Stimulated activated CD8-positive, alpha-beta memory T cell treated with anti-CD3 and anti-CD28 coated beads, Interleukin-2, amount 100 ng/mL, for 48 hours (primary cell): ENCODE data around the gene ZMYM2.

Source experiments
- DNase-seq, 2 donors: peaks; one replicate each; pipeline ENCODE4 v3.0.0-alpha.2; 2020; ENCODE audit warnings: low read depth in 2 of 2

ZMYM2 gene

DNA sequence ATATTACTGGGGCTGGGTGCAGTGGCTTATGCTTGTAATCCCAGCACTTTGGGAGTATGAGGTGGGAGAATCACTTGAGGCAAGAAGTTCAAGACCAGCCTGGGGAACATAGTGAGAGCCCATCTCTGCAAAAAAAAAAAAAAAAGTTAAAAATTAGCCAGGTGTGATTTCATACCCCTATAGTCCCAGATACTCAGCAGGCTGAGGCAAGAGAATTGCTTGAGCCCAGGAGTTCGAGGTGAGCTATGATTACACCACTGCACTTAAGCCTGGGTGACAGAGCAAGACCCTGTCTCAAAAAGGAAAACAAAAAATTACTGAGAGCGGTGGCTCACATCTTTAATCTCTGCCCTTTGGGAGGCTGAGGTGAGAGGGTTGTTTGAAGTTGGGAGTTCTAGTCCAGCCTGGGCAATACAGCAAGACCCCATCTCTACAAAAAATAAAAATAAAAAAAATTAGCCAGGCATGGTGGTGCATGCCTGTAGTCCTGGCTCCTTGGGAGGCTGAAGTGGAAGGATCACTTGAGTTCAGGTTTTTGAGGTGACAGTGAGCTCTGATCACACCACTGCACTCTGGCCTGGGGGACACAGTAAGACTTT, 87.5 kb downstream of the ZMYM2 start:
- DNase-seq: no peak

DNA sequence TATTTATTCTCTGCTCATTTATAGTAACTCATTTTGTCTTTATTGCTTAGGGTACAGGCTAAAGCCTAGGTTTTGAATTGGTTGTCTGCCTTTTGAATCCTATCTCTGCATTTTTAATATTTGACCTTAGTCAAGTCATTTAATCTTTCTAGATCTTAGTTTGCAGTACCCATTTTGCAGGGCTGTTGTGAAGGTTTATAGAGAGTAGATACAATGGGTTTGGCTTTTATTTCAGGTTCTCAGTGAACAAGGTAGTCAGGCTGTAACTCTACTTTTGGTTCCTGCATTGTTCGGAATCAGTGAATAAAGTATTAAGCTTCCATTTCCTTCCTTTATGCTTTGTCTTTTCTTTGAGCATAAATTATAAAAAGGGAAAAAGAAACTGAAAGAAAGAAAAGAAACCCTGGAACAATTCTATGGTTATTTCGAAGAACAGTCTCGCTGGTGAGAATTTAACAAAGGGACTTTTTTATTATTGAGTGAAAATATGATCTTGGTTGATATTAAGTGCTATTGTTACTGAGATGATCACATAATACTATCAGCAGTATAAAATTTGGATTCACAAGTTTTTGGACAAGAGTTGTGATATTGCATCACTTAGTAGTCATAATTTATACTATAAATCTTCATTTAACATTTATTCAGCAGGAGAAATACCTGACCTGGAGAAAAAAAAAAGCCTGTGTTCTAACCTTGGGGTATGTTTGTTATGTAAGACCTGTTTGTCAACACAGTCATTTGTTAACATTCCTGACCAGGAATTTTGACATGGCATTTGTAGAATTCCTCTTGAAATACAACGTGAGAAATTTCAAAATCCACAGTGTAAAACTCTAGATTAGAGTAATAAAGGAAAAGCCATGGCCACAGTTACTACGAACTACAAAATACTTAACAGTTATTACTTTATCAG, 91.3 kb downstream of the ZMYM2 start:
- DNase-seq: no peak

DNA sequence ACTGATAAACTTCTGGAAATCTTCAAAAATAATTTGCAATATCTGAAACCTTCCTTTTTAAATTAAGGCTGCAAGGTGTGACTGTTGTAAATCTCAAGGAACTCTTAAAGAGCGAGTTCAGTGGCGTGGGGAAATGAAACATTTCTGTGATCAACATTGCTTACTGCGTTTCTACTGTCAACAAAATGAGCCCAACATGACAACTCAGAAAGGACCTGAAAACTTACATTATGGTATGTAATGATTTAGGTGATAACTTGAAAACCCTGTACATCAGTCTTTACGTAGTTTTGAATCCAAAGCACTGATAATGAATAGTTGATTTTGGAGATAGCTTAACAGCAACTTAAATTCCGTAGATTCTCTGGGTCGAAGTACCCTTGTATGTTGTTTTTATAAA, 92.8 kb downstream of the ZMYM2 start:
- DNase-seq: no peak

DNA sequence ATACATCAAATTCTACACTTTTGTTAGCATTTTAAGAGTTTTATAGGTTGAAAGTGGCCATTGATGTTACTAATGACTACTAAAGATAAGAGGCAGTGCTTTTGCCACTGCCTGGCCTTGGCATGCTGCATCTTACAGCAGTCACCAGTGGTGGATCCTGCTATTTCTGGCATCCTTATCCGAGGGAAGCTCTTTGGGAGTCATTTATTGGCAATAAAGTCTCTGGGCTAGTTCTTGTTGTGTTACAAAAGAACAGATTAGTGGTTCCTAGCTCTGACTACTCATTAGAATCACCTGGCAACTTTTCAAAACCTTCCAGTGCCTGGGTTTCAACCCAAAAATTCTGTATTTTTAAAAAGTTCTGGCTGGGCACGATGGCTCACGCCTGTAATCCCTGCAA, 94.5 kb downstream of the ZMYM2 start:
- DNase-seq: no peak

DNA sequence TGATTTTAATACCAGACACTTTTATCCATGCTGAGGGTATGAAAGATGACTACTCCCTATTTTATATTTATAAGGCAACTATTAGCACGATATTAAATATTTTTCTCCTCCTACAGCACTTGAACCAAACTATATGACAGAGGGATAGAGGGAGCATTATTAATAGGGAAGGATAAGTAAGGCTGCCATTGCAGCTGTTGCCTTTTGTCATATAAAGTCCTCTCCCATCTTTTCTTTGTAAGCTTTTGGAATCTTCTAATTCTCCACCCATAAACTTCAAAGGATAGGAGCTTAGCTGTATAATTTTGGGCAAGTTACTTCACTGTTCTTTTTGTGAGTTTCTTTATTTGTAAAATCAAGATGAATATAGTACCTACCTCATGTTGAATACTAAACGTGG, 95.4 kb downstream of the ZMYM2 start:
- DNase-seq: no peak

DNA sequence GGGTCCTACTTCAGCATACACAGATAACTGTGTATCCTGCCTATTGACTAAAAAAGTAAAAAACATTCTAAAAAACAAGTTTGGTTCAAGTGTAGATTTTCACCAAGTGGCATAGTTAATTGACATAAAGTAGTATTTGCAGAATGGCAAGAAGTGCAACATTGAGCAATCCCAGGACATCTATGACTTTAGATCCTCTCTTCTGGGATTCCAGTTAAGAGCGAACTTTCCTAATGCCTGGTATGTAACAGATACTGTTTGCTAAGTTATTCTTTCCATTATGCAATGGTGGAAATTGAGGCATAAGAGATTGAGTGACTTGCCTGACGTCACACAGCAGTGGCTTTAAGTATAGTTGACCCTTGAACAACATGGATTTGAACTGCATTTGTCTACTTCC, 96.1 kb downstream of the ZMYM2 start:
- DNase-seq: no peak

DNA sequence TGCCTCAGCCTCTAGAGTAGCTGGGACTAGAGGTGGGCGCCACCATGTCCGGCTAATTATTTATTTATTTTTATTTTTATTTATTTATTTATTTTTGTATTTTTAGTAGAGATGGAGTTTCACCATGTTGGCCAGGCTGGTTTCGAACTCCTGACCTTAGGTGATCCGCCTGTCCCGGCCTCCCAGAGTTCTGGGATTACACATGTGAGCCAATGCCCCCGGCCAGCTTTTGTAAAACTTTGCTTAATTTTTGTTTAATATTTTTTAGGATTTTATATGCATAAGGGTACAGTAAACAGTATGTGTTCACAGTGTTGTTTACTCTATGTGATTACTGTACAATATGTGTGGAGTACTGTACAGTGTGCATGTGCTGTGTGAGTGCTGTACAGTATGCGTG, 98.7 kb downstream of the ZMYM2 start:
- DNase-seq: no peak

DNA sequence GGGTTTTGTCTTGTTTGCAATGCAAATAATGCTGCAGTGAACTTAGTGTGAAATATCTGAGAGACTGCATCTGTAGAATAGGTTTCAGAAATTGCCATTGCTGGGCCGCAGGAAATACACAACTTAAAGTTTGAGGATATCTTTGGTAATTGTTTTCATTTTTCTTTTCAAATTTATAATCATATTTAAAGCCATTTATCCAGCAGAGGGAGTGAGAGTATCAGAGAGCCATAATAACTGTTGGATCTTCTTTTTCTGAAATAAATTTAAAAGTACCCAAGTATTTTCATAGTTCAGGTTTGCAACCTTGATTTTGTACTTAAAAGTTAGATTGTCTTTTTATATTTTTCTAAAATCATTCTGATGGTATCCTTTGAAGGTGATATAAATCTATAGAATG, 99.4 kb downstream of the ZMYM2 start:
- DNase-seq: no peak

DNA sequence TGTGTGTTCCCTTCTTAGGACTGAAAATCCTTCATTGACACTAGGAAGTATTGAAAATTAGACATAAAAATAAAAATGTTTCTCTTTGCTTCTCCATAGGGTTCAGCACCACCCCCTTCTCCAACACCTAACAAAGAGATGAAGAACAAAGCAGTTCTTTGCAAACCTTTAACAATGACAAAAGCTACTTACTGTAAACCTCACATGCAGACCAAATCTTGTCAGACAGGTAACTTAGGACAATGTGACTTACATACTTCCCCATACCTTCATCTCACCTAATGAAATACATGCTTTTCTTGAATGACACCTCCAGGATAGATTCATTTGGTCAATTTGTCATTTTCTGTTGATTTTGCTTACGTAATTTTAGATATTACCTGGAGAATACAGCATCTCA, 99.9 kb downstream of the ZMYM2 start:
- no peak for DNase-seq

DNA sequence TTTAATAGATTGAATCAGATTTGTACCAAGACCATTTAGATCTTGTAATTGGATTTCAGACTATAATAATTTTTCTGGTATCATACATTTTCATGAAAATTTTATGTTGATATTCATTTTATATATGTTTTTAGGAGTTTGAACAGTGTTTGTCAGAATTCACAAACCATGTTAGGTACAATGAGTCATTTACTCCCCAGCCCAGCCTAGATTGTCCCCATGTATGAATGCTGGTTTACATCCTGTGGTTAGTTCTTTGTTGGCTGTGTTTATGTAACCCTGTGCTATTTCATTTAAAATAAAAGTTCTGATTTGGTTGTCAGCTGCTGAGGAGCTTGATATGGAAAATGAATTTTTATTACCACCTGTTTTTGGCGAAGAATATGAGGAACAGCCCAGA, 105.6 kb downstream of the ZMYM2 start:
- DNase-seq: no peak

DNA sequence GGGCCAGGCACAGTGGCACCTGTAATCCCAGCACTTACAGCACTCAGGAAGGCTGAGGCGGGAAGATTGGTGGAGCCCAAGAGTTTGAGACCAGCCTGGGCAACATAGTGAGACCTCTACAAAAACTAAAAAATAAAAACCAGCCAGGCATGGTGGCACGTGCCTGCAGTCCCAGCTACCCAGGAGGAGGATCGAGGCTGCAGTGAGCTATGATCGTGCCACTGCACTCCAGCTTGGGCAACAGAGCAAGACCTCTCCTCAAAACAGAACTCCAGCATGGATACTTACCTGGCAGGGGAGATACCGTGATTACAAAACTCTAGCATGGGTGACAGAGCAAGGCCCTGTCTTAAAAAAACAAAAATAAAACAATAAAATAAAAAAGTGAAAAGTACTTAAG, 107.0 kb downstream of the ZMYM2 start:
- DNase-seq: no peak

DNA sequence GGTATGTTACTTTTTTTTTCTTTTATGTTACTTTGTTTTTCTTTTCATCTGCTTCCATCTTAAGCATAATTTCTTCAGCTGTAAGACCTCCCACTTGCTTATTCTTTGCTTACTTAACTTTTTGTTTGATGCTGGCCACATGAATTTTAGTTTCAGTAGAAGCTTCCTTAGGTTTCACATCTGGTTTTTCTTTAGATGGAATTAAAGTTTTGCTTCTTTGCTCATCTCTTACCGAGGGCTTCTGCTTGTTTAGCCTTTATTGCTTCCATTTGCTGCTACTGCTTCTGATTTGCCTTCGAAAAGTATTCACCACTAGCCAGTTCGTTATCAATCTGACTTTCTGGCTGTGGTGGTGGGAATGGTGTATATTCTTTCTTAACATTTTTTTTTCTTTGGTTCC, 111.4 kb downstream of the ZMYM2 start:
- no peak for DNase-seq

DNA sequence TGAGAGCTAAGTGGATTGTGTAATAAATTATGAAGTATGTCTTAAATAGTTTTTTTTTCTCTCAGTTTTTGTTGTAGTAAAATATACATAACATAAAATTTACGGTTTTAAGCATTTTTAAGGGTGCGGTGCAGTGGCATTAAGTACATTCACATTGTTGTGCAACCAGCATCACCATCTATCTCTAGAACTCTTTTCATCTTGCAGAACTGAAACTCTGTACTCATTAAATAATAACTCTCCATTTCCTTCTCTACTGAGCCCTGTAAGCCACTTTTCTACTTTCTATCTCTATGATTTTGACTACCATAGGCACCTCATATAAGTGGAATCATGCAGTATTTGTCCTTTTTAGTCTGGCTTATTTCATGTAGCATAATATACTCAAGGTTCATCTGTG, 115.2 kb downstream of the ZMYM2 start:
- DNase-seq: no peak

DNA sequence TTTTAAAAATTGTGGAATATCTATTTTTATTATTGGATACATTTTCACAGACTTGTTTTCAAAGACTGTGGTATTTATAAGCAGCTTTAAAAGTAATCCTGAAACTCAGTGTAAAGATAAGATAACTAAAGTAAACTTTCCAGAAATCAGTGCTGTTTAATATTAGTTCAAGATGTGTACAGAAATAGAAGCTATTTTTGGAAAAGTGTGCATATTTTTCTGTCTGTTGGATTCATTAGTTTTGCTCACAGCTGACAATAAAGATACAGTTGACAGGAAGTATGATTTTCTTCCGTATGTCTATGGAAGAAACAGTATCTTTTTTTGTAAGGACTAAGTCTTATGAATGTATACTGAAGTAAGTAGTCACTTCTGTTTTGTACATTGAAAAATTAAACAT, 116.4 kb downstream of the ZMYM2 start:
- DNase-seq: no peak

DNA sequence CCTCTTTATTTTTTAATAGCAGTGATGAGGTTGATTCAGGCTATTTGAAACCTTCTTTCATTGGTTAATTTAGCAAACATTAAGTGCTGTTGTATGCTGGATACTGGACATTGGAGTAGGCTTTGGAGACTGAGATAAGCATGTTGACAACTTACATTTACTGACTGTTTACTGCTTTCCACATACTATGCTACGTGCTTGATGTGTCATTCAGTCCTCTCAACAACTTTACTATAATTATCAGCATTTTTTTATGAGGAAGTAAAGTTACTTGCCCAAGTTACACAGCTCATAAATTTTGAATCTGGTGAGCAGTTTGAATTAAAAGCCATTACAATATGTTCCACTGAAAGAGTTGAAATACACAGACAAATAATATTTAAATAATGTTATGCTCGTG, 118.6 kb downstream of the ZMYM2 start:
- DNase-seq: no peak

DNA sequence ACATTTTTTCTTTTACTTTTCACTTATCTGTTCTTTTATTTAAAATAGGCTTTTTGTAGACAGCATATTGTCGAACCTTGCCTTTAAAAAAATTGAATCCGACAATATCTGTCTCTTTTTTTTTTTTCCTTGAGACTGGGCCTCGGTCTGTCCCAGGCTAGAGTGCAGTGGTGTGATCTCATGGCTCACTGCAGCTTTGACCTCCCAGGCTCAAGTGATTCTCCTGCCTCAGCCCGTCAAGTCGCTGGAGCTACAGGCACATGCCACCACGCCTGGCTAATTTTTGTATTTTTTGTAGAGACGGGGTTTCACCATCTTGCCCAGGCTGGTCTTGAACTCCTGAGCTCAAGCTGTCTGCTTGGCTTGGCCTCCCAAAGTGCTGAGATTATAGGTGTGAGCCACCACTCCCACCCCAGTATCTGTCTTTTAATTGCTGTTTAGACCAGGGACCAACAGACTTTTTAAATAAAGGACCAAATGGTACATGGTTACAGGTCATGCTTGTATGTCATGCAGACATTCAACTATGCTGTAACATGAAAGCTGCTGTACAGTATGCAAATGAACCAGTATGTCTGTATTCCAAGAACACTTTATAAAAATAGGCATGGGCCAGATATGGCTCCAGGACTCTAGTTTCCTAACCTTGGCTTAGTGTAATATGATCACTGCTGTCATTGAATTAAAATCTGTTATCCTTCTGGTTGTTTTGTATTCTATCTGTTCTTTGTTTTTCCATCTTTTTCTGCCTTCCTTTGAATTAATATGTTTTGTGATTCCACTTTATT, 122.0 kb downstream of the ZMYM2 start:
- DNase-seq: no peak

DNA sequence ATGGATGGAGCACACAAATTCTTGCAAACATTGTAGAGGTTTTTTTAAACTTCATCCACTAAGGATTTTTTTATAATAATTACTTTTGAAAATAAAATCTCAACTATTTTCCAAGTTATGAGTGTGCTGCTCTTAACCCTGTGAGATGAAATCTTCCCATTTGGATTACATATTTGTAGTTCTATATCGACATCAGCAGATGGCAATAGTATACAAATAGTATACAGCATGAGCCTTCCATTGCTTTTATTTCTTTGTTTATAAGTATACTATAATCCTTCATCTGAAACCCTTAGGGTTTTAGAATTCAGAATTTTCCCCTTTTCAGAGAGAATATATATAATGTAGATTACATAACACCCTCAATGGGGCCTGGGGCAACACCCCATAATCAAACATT, 131.8 kb downstream of the ZMYM2 start:
- DNase-seq: no peak

DNA sequence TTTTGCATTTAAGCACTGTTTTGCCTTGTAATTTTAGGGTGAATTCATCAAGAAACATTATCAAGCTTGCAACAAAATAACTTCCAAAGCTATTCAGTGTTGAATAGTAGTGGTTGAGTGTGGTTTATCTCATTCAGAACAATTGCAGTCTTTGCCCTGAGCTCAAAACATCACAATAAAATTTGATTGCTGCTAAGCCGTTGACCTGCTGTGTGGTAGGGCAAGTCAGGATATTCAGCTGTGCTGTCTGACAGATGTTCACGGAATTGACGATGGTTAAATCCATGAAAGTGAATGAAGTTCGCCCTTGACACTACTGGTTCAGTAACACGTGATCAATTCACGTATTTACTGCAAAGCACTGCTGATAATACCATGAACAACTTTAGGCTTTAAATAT, 135.4 kb downstream of the ZMYM2 start:
- no peak for DNase-seq

DNA sequence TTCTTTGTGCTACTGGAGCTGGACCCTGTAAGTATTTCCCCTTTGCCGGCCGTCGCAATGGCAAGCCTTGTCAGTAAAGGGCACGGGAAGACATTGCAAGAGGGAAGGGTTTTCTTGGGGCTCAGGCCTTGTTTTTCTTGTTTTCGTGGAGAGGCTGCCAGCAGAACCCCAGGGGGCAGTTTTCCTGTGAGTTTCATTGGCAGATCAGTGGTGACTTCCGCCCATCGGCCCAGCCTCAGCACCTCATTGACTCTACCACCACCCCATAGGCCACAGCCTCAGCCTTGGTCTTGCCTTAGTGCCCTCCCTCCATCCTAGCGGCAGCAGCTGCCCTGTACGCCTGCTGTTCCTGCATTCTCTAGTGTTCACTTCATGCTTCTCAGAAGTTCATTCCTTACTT, 140.8 kb downstream of the ZMYM2 start:
- no peak for DNase-seq

DNA sequence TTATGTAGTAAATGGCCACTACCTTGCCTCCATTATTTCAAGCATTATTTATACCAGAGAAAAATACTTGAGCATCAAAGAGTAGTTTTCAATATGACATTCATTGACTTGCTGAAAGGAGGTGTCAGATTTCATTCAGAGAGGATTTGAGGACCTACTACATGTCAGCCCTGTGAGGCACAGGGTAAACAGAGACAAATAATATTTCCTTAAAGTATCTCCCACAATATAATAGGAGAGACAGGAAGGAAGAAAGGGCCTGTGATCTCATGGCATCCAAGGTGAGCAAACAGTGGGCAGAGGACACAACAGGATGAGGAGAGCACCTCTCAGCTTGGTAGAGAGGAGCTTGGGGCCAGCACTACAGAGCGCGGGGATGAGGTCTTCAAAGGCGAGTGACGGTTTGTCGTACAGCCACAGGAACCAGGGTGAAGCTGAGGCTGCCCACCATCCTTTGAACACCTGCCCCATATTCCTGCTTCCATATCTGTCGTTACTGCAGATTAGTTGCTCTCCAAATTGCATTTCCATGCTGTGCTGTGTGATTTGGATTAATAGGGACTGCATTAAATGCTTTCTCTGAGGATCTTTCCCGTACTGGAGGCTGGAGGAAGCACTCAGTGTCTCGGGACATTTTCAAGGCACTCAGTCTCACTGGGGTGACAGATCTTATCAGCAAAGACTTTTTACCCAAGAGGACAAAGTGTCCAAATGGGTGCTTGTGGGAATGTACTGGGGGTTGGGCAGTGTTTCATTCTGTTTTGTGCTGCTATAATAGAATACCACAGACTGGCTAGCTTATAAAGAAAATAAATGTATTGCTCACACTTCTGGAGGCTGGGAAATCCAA, 143.2 kb downstream of the ZMYM2 start:
- DNase-seq: no peak

DNA sequence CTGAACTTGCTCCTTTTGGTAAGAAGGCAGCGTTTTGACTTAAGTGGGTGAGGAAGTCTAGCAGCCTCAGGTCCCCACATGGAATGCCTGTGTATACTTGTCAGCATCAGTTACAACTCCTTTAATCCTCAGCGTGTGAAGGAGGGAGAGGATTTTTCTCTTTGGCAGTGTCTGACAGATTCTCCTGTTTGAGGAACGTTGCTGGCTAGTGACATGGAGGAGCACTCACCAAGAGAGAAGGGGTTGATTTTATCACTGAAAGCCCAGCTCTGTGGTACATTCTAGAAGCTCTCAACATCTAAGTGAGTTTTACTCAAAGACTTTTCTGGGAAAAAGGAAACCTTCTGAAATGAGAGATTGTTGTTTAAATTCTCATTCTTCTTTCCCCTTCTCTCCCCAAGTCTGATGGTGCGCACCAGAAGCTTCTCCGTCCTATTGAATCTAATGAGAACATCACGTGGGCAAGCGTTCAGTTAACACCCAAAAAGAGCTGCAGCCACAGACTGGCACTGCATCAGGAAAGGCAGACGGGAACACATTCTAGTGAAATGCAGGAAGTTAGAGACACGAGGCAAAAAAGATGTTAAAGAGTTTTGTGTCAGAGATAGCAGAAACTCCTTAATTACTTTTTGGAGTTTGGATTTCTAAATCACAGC, 144.1 kb downstream of the ZMYM2 start:
- no peak for DNase-seq
